GM12875 (cell line): ENCODE data around the gene SH3GLB1.
"Not testable (repeated sequence)": the region's sequence is repeated elsewhere in the genome, so short reads cannot be mapped to it uniquely, and the experiment has no call there.

Experiments
- H3K4me3 ChIP-seq: one replicate; pipeline ENCODE4 v1.5.1; 2011; ENCODE audit warnings: low read depth, low read length, control low read depth
- CTCF ChIP-seq: IDR thresholded peaks from 2 replicates; pipeline ENCODE4 v1.5.1; 2011; ENCODE audit warnings: low read depth, mild to moderate bottlenecking, control low read depth, inconsistent platforms, low read length, moderate library complexity, borderline replicate concordance; ENCODE audit not compliant: insufficient read depth

Gene SH3GLB1

DNA sequence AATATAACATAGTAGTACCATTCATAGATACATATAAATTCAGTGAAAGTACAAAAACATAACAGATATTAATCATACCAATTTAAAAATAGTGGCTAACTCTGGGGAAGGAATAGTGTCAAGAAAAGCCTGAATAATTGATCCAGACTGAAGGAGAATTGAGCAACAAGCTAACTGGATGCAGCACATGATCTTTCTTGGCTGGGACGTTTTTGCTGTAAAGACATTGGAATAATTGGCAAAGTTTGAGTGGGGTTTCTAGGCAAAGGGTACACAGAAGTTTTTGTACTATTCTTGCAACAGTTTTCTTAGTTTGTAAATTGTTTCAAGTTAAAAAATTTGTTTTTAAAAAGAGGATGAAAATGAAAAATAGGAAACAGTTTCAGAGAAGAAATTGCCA lies 2.6 kb upstream of the SH3GLB1 start:
- TF ChIP-seq CTCF, result no peak
- no peak overlapping the region for H3K4me3 ChIP-seq

DNA sequence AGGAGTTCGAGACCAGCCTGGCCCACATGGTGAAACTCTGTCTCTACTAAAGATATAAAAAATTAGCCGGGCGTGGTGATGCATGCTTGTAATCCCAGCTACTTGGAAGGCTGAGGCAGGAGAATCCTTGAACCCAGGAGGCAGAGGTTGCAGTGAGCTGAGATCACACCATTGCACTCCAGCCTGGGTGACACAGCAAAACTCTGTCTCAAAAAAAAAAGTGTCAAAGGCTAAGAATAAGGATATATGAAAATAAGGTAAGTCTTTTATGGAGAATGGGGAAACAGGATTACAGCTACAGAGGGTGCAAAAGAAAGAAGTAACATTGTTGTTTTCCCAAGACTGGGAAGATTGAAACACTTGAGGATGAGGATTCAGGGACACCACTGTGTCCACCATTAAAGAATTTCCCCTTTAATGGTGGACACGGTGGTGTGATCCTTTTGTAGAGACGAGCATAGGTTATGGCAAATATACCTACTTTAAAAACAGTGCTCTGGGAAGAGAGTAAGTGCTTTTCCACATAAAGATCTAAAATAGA lies 1.4 kb upstream of the SH3GLB1 start:
- H3K4me3 ChIP-seq, result not testable (repeated sequence)

- peak overlapping the region; percentile 94 for H3K4me3 ChIP-seq
- TF ChIP-seq CTCF, result no peak
Measured at GRCh38 chr1:86703696-86704457, 499 bp upstream of the SH3GLB1 start.

- H3K4me3 ChIP-seq, result peak overlapping the region; percentile 94
- no peak for TF ChIP-seq CTCF
Measured at GRCh38 chr1:86704972-86705664, 742 bp downstream of the SH3GLB1 start.

GRCh38 chr1:86705665-86705985 lies 1.2 kb downstream of the SH3GLB1 start:
- TF ChIP-seq CTCF, result no peak
- peak overlapping the region; percentile 94 for H3K4me3 ChIP-seq

DNA sequence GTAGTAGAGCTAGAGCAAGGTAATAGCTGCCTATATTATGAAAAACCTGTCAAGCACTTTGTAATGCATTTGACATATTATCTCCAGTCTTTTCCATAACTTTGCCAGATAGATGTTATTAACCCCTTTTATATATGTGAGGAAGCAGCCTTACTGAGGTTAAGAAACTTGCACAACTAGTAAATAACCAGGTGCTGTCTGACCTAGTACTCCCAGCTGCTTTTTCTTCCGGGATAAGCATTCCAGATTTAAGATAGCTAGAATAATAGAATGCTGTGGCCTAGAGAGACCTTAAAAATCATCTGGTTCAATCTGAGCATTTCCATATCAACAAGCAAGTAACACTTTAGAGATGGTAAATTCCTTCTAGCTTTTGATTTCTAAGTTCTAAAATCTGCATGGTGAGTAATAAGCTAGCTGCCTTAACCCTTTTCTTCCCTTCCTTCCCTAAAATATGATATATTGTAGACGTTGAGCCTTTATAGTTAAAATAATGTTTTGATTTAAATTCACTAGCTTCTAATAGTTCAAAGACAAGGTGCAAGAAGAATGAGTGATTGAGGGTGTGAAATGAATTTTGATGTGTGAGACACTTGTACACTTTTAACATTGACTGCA lies 1.8 kb downstream of the SH3GLB1 start:
- no peak for TF ChIP-seq CTCF

GRCh38 chr1:86708920-86709319 lies 4.5 kb downstream of the SH3GLB1 start:
- TF ChIP-seq CTCF, result no peak
- no peak overlapping the region for H3K4me3 ChIP-seq

More for the DNA sequence above, 1.8 kb downstream of the SH3GLB1 start:
- peak overlapping the region; percentile 94 for H3K4me3 ChIP-seq
